GM18520 (cell line): ENCODE measurements around the gene LRRN4CL.
A peak's percentile ranks its signal among the peaks of the same experiment; 100 is the strongest.
"Not testable (repeated sequence)": the region's sequence is repeated elsewhere in the genome, so short reads cannot be mapped to it uniquely, and the experiment has no call there.

Experiments
- ATAC-seq: cut with Tn5 transposase; IDR thresholded peaks from one replicate; pipeline ENCODE4 v1.9.1; 2021; ENCODE audit not compliant: unreplicated experiment

The LRRN4CL gene

GRCh38 chr11:62677156-62677555 lies 12.2 kb downstream of the LRRN4CL start:
- ATAC-seq: no peak

- no peak for ATAC-seq
Measured at GRCh38 chr11:62676698-62677097, 12.6 kb downstream of the LRRN4CL start.

DNA sequence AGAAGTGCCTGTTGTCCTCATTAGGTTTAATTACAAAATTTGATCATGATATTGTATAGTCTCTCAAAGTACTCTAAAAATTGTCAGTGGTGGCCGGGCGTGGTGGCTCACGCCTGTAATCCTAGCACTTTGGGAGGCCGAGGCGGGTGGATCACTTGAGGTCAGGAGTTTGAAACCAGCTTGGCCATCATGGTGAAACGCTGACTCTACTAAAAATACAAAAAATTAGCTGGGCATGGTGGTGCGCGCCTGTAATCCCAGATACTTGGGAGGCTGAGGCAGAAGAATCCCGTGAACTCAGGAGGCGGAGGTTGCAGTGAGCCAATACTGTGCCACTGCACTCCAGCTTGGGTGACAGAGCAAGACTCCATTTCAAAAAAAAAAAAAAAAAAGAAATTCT lies 13.9 kb downstream of the LRRN4CL start:
- not testable (repeated sequence) for ATAC-seq

GRCh38 chr11:62673196-62673525 lies 16.2 kb downstream of the LRRN4CL start:
- no peak for ATAC-seq

GRCh38 chr11:62671608-62672389 lies 17.5 kb downstream of the LRRN4CL start, which contains the start of the genes LBHD1 and UQCC3:
LBHD1 (minus strand) TSS chr11:62672267; CDS start chr11:62670031, 2,236 bp downstream.
UQCC3 (plus strand) TSS chr11:62671673; CDS start chr11:62671746, 73 bp downstream.
- ATAC-seq: peak; percentile 36

- no peak for ATAC-seq
Measured at GRCh38 chr11:62671236-62671607, 18.1 kb downstream of the LRRN4CL start.

DNA sequence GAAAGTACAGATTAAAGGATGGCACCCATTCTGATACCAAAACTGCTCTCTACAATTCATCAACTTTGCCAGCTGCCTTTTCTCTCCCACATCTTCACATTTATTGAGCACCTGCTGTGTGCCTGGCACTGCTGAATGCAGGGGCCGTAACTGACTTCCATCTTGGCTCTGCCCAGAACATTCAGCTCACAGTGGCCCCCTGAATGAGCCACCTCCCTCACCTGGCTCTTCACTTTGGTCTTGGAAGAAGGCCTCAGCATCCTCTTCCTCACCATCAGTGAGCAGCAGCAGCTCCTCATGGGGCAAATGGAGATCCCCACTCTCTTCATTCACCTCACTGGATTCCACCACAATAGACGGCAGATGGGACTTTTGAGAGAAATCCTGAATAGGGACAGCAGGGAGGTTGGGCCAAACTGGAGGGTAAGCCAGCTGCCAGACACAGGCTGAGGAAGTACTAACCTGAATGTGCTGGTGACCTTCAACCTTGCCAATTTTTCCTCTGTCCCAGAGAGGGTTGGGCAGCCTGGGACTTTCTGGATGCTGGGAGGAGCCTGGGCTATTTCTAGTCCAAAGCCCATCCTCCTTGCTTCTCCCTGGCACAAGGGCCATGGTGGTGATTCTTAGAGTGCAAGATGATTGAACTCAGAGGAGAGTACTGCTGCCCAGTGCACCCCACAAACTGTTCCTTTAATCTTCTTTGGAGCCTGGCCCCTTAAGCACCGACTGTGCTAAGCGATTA lies 19.7 kb downstream of the LRRN4CL start:
- no peak for ATAC-seq

DNA sequence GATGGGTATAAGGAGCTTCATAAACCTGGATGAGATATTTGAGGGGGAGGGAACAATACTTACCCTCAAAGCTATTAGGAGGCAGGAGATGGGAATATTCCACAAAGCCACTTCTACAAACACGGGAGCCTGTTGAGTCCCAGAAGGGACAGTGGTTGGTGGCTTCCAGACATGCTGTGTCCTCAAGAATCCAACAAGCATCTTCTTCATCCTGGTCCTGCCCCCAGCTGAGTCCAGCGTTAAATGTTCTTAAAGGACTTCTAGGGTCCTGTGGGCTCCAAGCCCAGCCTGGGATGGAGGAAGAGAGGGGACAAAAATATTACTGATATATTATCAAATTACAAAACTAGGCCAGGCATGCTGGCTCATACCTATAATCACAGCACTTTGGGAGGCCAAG lies 21.9 kb downstream of the LRRN4CL start:
- ATAC-seq: no peak

GRCh38 chr11:62666259-62666926 lies 22.9 kb downstream of the LRRN4CL start:
- ATAC-seq: no peak

- peak; percentile 5 for ATAC-seq
Measured at GRCh38 chr11:62665599-62666258, 23.6 kb downstream of the LRRN4CL start.

GRCh38 chr11:62665075-62665598 lies 24.2 kb downstream of the LRRN4CL start, which contains the start of the genes C11orf98 and CSKMT:
C11orf98 (minus strand) TSS chr11:62665210; CDS start chr11:62665169, 41 bp downstream.
CSKMT (plus strand) TSS chr11:62665312; CDS start chr11:62665880, 568 bp downstream.
- peak; percentile 72 for ATAC-seq

DNA sequence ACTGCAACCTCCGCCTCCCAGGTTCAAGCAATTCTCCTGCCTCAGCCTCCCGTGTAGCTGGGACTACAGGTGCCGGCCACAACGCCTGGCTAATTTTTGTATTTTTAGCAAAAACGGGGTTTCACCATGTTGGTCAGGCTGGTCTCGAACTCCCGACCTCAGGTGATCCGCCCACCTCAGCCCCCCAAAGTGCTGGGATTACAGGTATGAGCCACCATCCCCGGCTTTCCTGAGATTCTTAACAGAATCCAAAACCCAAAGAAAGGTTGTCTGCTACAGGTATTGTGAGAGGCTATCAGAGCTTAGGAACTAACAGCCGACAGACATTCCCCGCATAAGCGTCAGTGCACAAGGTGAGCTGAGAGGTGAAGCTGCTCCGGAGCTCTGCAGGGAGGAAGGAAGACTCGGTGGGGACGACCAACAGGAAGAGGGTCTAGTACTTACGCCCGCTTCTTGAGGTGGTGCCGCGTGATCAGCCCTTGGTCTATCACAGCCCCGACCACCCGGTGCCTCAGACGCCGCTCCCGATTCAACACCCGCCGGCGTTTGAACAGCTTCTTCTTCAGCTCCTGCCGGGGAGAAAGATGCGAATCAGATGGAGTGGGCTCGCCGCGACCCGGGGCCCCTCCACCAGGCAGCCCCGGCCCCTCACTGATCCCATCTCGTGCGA lies 24.8 kb downstream of the LRRN4CL start:
- ATAC-seq: peak; percentile 9

- no peak for ATAC-seq
Measured at GRCh38 chr11:62656796-62657429, 32.4 kb downstream of the LRRN4CL start.

- no peak for ATAC-seq
Measured at GRCh38 chr11:62654297-62654696, 35.0 kb downstream of the LRRN4CL start.

DNA sequence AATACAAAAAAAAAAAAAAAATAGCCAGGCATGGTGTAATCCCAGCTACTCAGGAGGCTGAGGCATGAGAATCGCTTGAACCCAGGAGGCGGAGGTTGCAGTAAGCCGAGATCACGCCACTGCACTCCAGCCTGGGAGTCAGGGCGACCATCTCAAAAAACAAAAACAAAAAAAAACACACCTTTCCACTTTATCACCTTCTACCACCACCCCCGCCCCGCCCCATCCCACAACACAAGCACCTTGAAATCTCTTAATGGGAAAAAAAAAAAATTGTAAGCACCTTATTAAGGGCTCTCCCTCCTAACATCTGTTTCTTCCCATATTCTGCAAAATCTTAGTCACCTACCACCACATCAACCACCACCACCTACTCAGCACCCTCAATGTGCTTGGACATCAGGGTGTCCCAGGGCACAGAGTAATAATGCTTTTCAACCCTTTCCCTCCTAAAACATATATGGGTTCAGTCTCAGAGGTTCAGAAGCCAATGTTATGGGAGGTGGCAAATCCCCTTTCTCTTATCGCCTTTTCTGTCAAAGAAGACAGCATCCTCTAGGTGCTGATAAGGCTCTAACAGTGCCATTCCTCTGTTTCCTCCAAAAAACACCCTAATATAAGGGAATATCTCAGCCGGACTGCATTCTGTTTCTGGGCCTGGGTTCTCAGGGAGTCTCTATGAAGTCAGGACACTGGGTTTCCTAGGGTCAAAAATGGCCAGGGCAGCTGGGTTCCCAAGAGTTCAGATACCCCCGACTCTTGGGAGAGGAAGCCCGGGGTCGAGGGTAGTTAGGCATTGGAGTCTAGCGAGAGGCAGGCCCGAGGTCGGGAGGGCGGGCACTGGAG lies 36.9 kb downstream of the LRRN4CL start:
- no peak for ATAC-seq

DNA sequence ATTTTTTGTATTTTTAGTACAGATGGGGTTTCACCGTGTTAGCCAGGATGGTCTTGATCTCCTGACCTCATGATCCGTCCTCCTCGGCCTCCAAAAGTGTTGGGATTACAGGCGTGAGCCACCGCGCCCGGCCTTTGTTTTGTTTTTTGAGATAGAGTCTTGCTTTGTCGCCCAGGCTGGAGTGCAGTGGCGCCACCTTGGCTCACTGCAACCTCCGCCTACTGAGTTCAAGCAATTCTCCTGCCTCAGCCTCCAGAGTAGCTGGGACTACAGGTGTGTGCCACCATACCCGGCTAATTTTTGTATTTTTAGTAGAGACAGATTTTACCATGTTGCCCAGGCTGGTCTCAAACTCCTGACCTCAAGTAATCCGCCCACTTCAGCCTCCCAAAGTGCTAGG lies 39.0 kb downstream of the LRRN4CL start:
- not testable (repeated sequence) for ATAC-seq

DNA sequence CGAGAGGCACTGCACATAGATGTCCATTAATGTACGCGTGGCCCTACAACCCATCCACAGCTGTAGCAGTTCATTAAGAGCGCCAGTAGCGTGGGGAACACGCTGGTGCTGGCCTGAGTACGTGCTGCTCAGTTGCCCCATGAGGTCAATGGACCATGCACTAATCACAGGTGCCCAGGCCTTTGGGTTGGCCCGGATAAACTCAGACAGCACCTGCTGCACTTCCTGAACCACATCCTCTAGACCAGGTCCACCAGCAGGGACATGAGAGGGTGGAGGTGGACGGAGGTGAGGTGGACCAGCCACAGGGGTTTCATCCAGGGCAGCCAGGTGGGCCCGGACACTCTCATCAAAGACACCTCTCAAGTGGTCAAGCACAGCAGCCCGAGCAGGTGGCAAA lies 39.8 kb downstream of the LRRN4CL start:
- no peak for ATAC-seq

DNA sequence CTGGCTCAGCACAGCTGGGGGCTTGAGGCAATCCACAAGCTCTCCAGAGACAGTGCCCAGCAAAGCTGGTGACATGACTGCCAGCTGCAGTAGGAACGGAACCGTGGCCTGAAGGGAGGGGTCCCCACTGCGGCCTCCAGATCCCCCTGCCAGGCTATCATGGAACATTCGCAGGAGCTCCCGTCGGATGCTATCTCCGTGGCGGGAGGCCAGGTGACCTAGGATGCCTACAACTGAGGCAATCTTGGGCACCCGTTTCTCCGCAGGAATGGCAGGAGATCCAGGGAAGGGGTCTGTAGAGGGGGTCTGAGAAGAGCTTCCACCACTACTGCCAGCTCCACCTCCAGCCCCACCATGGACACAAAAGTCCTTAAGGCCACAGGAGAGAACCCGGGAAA lies 40.4 kb downstream of the LRRN4CL start:
- no peak for ATAC-seq
